Endothelial cell of umbilical vein (primary cell): ENCODE measurements around the gene CALCOCO2.

Experiments used
- EZH2 ChIP-seq: IDR thresholded peaks from 2 replicates; pipeline ENCODE4 v1.6.1; 2012; ENCODE audit warnings: borderline replicate concordance, low read depth, mild to moderate bottlenecking, moderate library complexity, low read length, inconsistent platforms; ENCODE audit not compliant: severe bottlenecking
- FOS ChIP-seq: IDR thresholded peaks from 2 replicates; pipeline ENCODE4 v1.6.1; 2011; ENCODE audit warnings: mild to moderate bottlenecking, low read length, moderate library complexity, borderline replicate concordance; ENCODE audit not compliant: insufficient read depth
- GATA2 ChIP-seq: IDR thresholded peaks from 2 replicates; pipeline ENCODE4 v1.7.0; 2011; ENCODE audit warnings: low read depth, mild to moderate bottlenecking, moderate library complexity, mixed read lengths, low read length; ENCODE audit not compliant: insufficient read length, insufficient read depth
- JUN ChIP-seq: IDR thresholded peaks from 2 replicates; pipeline ENCODE4 v1.6.1; 2011; ENCODE audit warnings: borderline replicate concordance, low read depth; ENCODE audit not compliant: insufficient read length, insufficient read depth
- MYC ChIP-seq: IDR thresholded peaks from one replicate; pipeline ENCODE4 v1.6.1; 2011; ENCODE audit warnings: mild to moderate bottlenecking, low read depth, low read length
- POLR2A ChIP-seq: IDR thresholded peaks from 2 replicates; pipeline ENCODE4 v1.6.1; 2012; ENCODE audit warnings: low read depth, mild to moderate bottlenecking, control low read depth, low read length
- POLR2AphosphoS5 ChIP-seq: IDR thresholded peaks from 2 replicates; pipeline ENCODE4 v1.6.1; 2012; ENCODE audit warnings: low read depth, mild to moderate bottlenecking, control low read depth, low read length, moderate library complexity; ENCODE audit not compliant: insufficient read depth
- TF ChIP-seq, protein P1 (sequence below), 2 donors: IDR thresholded peaks; 1 replicate in 1 of 2; 2 replicates in 1 of 2; pipeline ENCODE4 v1.5.1; 2011; ENCODE audit warnings: low read length in 2 of 2, mild to moderate bottlenecking in 2 of 2, moderate library complexity in 2 of 2, control low read depth in 1 of 2, inconsistent platforms in 1 of 2, low read depth in 1 of 2; ENCODE audit not compliant: insufficient read depth in 1 of 2; ENCODE audit errors: extremely low read depth in 1 of 2
- TF ChIP-seq, protein P2 (sequence below): IDR thresholded peaks from 2 replicates; pipeline ENCODE4 v1.6.1; 2011; ENCODE audit not compliant: insufficient read depth, insufficient read length

DNA sequence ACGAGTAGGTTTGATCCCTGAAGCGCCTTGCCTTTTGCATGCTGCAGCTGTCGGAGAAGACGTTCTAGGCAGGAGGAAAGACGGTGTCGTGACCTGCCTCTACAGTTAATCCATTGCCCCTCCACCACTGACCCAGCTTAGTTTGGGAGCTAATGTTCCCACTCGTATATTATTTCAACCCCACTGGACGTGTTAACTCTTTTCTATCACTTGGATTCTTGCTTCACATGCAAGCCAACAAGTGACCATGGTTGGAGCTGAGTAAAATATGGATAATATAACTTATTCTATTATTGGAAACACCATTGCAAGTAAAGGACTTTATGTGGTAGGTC, 681 bp downstream of the CALCOCO2 start:
- no peak for TF ChIP-seq POLR2A
- TF ChIP-seq, protein P1, sequence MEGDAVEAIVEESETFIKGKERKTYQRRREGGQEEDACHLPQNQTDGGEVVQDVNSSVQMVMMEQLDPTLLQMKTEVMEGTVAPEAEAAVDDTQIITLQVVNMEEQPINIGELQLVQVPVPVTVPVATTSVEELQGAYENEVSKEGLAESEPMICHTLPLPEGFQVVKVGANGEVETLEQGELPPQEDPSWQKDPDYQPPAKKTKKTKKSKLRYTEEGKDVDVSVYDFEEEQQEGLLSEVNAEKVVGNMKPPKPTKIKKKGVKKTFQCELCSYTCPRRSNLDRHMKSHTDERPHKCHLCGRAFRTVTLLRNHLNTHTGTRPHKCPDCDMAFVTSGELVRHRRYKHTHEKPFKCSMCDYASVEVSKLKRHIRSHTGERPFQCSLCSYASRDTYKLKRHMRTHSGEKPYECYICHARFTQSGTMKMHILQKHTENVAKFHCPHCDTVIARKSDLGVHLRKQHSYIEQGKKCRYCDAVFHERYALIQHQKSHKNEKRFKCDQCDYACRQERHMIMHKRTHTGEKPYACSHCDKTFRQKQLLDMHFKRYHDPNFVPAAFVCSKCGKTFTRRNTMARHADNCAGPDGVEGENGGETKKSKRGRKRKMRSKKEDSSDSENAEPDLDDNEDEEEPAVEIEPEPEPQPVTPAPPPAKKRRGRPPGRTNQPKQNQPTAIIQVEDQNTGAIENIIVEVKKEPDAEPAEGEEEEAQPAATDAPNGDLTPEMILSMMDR (IDR thresholded peaks at IDR 0.05; ENCODE audit: extremely low read depth in 1 of 2, insufficient read depth in 1 of 2, low read depth in 1 of 2, low read length in 2 of 2), result no peak
- TF ChIP-seq MYC, result no peak
- no peak for TF ChIP-seq EZH2
- no peak for TF ChIP-seq POLR2AphosphoS5
- no peak for TF ChIP-seq FOS
- no peak for TF ChIP-seq JUN
- TF ChIP-seq, protein P2, sequence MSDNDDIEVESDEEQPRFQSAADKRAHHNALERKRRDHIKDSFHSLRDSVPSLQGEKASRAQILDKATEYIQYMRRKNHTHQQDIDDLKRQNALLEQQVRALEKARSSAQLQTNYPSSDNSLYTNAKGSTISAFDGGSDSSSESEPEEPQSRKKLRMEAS, result no peak
- TF ChIP-seq GATA2, result no peak
